ENCODE measurements around the gene TUBB1.

GRCh38 chr20:59026904-59027740 is 7.9 kb downstream of the TUBB1 start:
- TF ChIP-seq GATA3 (IDR thresholded peaks at IDR 0.05; ENCODE audit: low read depth, low read length) (no peak), GATA2 (IDR thresholded peaks at IDR 0.05; ENCODE audit: low read depth, low read length) (no peak)

All from SH-SY5Y (cell line).